ENCODE results near the gene MTMR12.
"Not testable (repeated sequence)": the region's sequence is repeated elsewhere in the genome, so short reads cannot be mapped to it uniquely, and the experiment has no call there.

MTMR12 gene

GRCh38 chr5:32230356-32231099 is 82.2 kb downstream of the MTMR12 start:
- DNase-seq, result no peak

- DNase-seq, result no peak
These were observed 83.2 kb downstream of the MTMR12 start for GRCh38 chr5:32229586-32229985.

GRCh38 chr5:32228816-32229215 is 83.9 kb downstream of the MTMR12 start:
- DNase-seq, result no peak

- DNase-seq, result no peak
These were observed 87.3 kb downstream of the MTMR12 start for GRCh38 chr5:32225445-32225844.

- DNase-seq, result no peak
These were observed 88.6 kb downstream of the MTMR12 start for GRCh38 chr5:32223972-32224609.

GRCh38 chr5:32222723-32223470 is 89.8 kb downstream of the MTMR12 start:
- DNase-seq, result no peak

GRCh38 chr5:32217886-32218396 is 94.8 kb downstream of the MTMR12 start:
- peak; percentile 5 for DNase-seq

- DNase-seq, result not testable (repeated sequence)
These were observed 98.4 kb downstream of the MTMR12 start for GRCh38 chr5:32214344-32214743.

GRCh38 chr5:32210151-32210550 is 102.6 kb downstream of the MTMR12 start:
- DNase-seq, result peak; percentile 42

GRCh38 chr5:32208837-32209236 is 103.9 kb downstream of the MTMR12 start:
- not testable (repeated sequence) for DNase-seq

GRCh38 chr5:32207355-32207634 is 105.4 kb downstream of the MTMR12 start:
- DNase-seq, result no peak

- no peak for DNase-seq
These were observed 106.0 kb downstream of the MTMR12 start for GRCh38 chr5:32206509-32207354.

- no peak for DNase-seq
These were observed 106.7 kb downstream of the MTMR12 start for GRCh38 chr5:32206053-32206452.

- no peak for DNase-seq
These were observed 110.3 kb downstream of the MTMR12 start for GRCh38 chr5:32202394-32202793.

- no peak for DNase-seq
These were observed 111.5 kb downstream of the MTMR12 start for GRCh38 chr5:32201122-32201753.

GRCh38 chr5:32197032-32197431 is 115.7 kb downstream of the MTMR12 start:
- no peak for DNase-seq

GRCh38 chr5:32195265-32195664 is 117.5 kb downstream of the MTMR12 start:
- no peak for DNase-seq

GRCh38 chr5:32193591-32193990 is 119.1 kb downstream of the MTMR12 start:
- DNase-seq, result peak; percentile 96

GRCh38 chr5:32190095-32190494 is 122.6 kb downstream of the MTMR12 start:
- DNase-seq, result no peak

- no peak for DNase-seq
These were observed 125.1 kb downstream of the MTMR12 start for GRCh38 chr5:32187675-32188074.

GRCh38 chr5:32182463-32183063 is 130.2 kb downstream of the MTMR12 start:
- DNase-seq, result no peak
